ENCODE measurements around the gene AMMECR1L.
A peak's percentile ranks its signal among the peaks of the same experiment; 100 is the strongest.
"Not testable (repeated sequence)": the region's sequence is repeated elsewhere in the genome, so short reads cannot be mapped to it uniquely, and the experiment has no call there.

Gene AMMECR1L

GRCh38 chr2:127885780-127886592 is at the start of gene AMMECR1L:
Gene AMMECR1L, minus strand, starts transcription at chr2:127885956. Its CDS starts 11,722 bp downstream, at chr2:127874234.
- DNase-seq: peak; percentile 74 to 90 (median 80)

- no peak for DNase-seq
Observed at GRCh38 chr2:127935337-127935736, 49.6 kb upstream of the AMMECR1L start.

GRCh38 chr2:127932199-127932876 is 46.6 kb upstream of the AMMECR1L start:
- peak; percentile 10 to 38 (median 25) for DNase-seq

- no peak for DNase-seq
Observed at GRCh38 chr2:127929449-127929848, 43.7 kb upstream of the AMMECR1L start.

- no peak for DNase-seq
Observed at GRCh38 chr2:127927384-127927783, 41.6 kb upstream of the AMMECR1L start.

- DNase-seq: no peak
Observed at GRCh38 chr2:127917916-127918315, 32.2 kb upstream of the AMMECR1L start.

- no peak for DNase-seq
Observed at GRCh38 chr2:127913808-127914457, 28.2 kb upstream of the AMMECR1L start.

GRCh38 chr2:127911737-127912136 is 26.0 kb upstream of the AMMECR1L start:
- peak in 2 of 3 donors; percentile 18 to 29 for DNase-seq

- no peak for DNase-seq
Observed at GRCh38 chr2:127910415-127910814, 24.7 kb upstream of the AMMECR1L start.

- no peak for DNase-seq
Observed at GRCh38 chr2:127909019-127909418, 23.3 kb upstream of the AMMECR1L start.

- DNase-seq: not testable (repeated sequence)
Observed at GRCh38 chr2:127907733-127908400, 22.1 kb upstream of the AMMECR1L start.

- DNase-seq: no peak
Observed at GRCh38 chr2:127906206-127906926, 20.6 kb upstream of the AMMECR1L start.

GRCh38 chr2:127901339-127902056 is 15.7 kb upstream of the AMMECR1L start:
- DNase-seq: no peak

GRCh38 chr2:127897531-127898211 is 11.9 kb upstream of the AMMECR1L start:
- no peak for DNase-seq

GRCh38 chr2:127893494-127893893 is 7.7 kb upstream of the AMMECR1L start:
- no peak for DNase-seq

- DNase-seq: no peak
Observed at GRCh38 chr2:127893033-127893432, 7.3 kb upstream of the AMMECR1L start.

- DNase-seq: peak in 2 of 3 donors; percentile 30 to 38
Observed at GRCh38 chr2:127891811-127892210, 6.1 kb upstream of the AMMECR1L start.

- not testable (repeated sequence) for DNase-seq
Observed at GRCh38 chr2:127890756-127891155, 5.0 kb upstream of the AMMECR1L start.

GRCh38 chr2:127888772-127889171 is 3.0 kb upstream of the AMMECR1L start:
- no peak for DNase-seq

- no peak for DNase-seq
Observed at GRCh38 chr2:127887776-127888130, 2.0 kb upstream of the AMMECR1L start.

Measured in suppressor macrophage treated with lipopolysaccharide for 1 hour (primary cell).